ENCODE results near the gene POFUT2.

GRCh38 chr21:45222001-45222400, 65.7 kb downstream of the POFUT2 start:
- TF ChIP-seq CTCF (IDR thresholded peaks at IDR 0.05 in 8 of 11, conservative IDR thresholded peaks at IDR 0.05 in 3 of 11) (no peak), POLR2A (IDR thresholded peaks at IDR 0.05) (no peak), POLR2AphosphoS5 (IDR thresholded peaks at IDR 0.05) (peak in 1 of 3 donors; percentile 18)
